ENCODE data around the gene WFDC1.
A peak's percentile ranks its signal among the peaks of the same experiment; 100 is the strongest.

Gene WFDC1

DNA sequence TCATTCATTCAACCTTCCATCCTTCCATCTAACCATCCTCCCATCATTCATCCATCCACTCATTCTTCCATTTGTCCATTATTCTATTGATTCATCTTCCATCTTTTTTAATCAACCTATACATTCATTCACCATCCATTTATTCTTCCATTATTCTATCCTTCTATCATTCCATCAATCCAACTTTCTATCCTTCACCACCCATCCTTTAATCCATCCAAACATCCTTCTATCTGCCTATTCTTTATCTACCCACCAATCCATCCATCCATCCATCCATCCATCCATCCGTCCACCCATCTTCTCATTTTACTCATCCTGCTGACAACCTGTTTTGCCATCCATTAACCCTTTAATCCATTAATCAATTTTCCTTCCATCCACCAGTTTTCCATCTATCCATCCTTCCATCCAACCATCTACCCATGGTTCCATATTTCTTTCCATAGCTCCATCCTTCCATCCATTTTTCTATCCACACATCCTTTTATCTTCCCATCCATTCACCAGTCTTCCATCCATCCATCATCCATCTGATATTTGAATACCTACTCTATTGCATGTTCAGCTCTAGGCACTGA lies 21.8 kb upstream of the WFDC1 start:
- Histone ChIP-seq H3K27me3 (ENCODE audit: control insufficient read depth, insufficient read depth, low read length) (peaks cover 13% of the 10 kb centered on the region), H3K4me3 (ENCODE audit: low read depth, low read length) (no peak overlapping the region), H3K27ac (ENCODE audit: low read depth, low read length) (no peak overlapping the region), H3K9me3 (ENCODE audit: control insufficient read depth, insufficient read depth, low read depth, low read length) (no peaks in the 10 kb centered on the region), H3K4me1 (ENCODE audit: control insufficient read depth, insufficient read depth, low read length) (no peaks in the 10 kb centered on the region), H3K9ac (ENCODE audit: low read length) (no peak overlapping the region), H3K36me3 (ENCODE audit: control insufficient read depth, insufficient read depth, low read length) (no peaks in the 10 kb centered on the region)

DNA sequence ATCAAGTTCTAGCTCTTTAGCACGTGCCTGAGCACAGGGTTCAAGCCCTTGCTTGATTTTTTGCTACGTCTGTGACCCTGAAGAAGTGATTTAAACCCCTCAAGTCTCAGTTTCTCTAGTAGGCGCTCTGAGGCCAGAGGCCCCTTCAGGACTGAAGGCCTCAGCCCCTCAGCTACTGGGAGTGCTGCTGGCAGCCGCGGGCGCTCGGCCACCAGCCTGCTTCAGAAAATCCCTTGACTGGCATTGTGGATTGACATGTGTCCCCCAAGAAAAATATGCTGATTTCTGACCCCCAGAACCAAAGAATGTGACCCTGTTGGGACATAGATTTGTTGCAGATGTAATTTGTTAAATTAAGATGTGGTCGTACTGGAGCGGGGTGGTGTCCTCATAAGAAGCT lies 20.2 kb upstream of the WFDC1 start:
- Histone ChIP-seq H3K4me1 (ENCODE audit: control insufficient read depth, insufficient read depth, low read length) (peaks cover 10% of the 10 kb centered on the region), H3K9me3 (ENCODE audit: control insufficient read depth, insufficient read depth, low read depth, low read length) (no peaks in the 10 kb centered on the region), H3K9ac (ENCODE audit: low read length) (no peak overlapping the region), H3K27me3 (ENCODE audit: control insufficient read depth, insufficient read depth, low read length) (peaks cover 13% of the 10 kb centered on the region), H3K4me3 (ENCODE audit: low read depth, low read length) (no peak overlapping the region), H3K27ac (ENCODE audit: low read depth, low read length) (no peak overlapping the region), H3K36me3 (ENCODE audit: control insufficient read depth, insufficient read depth, low read length) (no peaks in the 10 kb centered on the region)

DNA sequence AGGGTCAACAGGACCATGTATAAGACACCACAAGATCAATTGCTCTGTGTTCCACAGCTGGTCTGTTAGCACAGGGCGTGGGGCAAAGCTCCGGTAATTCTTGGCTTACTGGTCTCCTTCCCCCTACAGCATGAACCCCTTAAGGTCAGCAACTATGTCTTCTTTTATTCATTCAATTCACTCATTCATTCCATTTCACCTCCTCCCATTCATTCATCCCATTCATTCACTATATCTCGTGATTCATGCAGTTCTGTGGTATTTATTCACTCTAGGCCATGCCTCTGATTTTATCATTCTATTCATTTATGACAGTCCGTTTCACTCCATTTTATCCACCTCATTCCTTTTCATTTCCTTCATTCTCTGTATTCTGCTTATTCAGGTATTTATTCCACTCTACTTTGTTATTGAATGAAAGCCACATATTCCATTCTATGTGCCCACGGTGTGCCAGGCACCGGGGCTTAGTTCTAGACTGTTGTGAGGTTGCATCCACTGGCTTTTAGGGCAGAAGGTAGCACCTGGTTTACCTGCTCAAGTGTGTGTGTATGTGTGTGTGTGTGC lies 19.0 kb upstream of the WFDC1 start:
- H3K9me3 ChIP-seq (ENCODE audit: control insufficient read depth, insufficient read depth, low read depth, low read length): no peaks in the 10 kb centered on the region
- H3K4me3 ChIP-seq (ENCODE audit: low read depth, low read length): no peak overlapping the region
- peaks cover 12% of the 10 kb centered on the region for H3K27me3 ChIP-seq (ENCODE audit: control insufficient read depth, insufficient read depth, low read length)
- no peaks in the 10 kb centered on the region for H3K36me3 ChIP-seq (ENCODE audit: control insufficient read depth, insufficient read depth, low read length)
- peaks cover 10% of the 10 kb centered on the region for H3K4me1 ChIP-seq (ENCODE audit: control insufficient read depth, insufficient read depth, low read length)
- no peak overlapping the region for H3K27ac ChIP-seq (ENCODE audit: low read depth, low read length)
- no peak overlapping the region for H3K9ac ChIP-seq (ENCODE audit: low read length)

DNA sequence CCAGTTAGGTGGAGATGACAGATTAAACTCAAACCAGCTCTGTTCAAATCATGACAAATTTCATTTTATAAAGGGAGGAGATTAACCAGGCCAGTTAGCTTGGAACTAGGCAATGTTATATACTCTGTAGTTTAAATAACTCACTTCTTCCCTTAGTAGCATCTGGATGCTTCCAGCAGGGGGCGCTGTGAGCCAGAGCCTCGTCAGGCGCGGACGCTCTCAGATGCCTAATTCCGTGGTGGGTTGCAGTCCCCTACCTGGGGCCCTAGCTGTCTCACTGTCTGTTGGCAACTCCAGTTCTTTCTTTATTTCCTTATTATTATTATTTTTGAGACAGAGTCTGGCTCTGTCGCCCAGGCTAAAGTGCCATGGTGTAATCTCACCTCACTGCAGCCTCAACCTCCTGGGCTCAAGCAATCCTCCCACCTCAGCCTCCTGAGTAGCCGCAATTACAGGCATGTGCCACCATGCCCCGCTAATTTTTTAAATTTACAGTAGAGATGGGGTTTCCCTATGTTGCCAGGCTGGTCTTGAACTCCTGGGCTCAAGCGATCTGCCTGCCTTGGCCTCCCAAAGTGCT lies 17.3 kb upstream of the WFDC1 start:
- no peak overlapping the region for H3K4me3 ChIP-seq (ENCODE audit: low read depth, low read length)
- peaks cover 10% of the 10 kb centered on the region for H3K4me1 ChIP-seq (ENCODE audit: control insufficient read depth, insufficient read depth, low read length)
- no peaks in the 10 kb centered on the region for H3K27me3 ChIP-seq (ENCODE audit: control insufficient read depth, insufficient read depth, low read length)
- H3K27ac ChIP-seq (ENCODE audit: low read depth, low read length): no peak overlapping the region
- H3K9ac ChIP-seq (ENCODE audit: low read length): no peak overlapping the region
- no peaks in the 10 kb centered on the region for H3K9me3 ChIP-seq (ENCODE audit: control insufficient read depth, insufficient read depth, low read depth, low read length)
- H3K36me3 ChIP-seq (ENCODE audit: control insufficient read depth, insufficient read depth, low read length): no peaks in the 10 kb centered on the region

DNA sequence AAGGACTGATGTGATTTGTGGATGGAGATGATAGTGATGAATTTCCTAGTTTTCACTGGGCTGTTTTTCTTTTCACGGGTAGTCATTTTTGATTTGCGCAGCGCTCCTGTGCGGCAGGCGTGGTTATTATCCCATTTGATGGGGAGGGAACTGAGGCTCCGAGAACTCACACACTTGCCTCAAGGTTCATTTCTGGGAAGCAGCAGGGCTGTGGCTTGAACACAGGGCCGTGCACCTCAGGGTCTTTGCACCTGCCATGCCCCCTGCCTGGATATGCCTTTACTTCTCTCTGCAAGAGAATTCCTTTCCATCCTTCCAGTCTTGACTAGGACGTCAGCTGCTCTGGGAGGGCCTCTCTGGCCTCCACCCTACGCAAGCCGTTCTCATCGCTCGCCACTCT lies 16.3 kb upstream of the WFDC1 start:
- no peaks in the 10 kb centered on the region for H3K27me3 ChIP-seq (ENCODE audit: control insufficient read depth, insufficient read depth, low read length)
- H3K4me1 ChIP-seq (ENCODE audit: control insufficient read depth, insufficient read depth, low read length): peaks cover 12% of the 10 kb centered on the region
- no peak overlapping the region for H3K9ac ChIP-seq (ENCODE audit: low read length)
- H3K36me3 ChIP-seq (ENCODE audit: control insufficient read depth, insufficient read depth, low read length): no peaks in the 10 kb centered on the region
- H3K27ac ChIP-seq (ENCODE audit: low read depth, low read length): no peak overlapping the region
- no peaks in the 10 kb centered on the region for H3K9me3 ChIP-seq (ENCODE audit: control insufficient read depth, insufficient read depth, low read depth, low read length)
- H3K4me3 ChIP-seq (ENCODE audit: low read depth, low read length): no peak overlapping the region

DNA sequence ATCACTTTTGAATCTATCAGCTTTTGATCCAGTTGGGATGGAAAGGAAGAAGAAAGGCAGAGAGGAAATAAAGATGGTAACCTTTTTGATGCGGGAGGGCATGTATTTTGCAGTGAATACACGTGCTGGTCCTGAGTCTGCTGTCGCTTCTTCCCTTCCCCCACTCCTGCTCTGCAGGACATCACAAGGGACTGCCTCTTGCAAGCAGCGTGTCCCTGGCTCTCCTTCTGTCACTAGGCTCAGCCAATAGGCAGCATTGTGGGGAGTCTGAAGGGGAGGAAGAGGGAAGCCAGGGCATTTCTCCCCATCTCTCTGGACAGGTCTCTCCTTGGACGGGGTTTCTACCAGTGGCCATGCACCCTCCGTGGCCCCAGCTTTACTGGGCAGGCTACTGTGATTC lies 15.7 kb upstream of the WFDC1 start:
- Histone ChIP-seq H3K9me3 (ENCODE audit: control insufficient read depth, insufficient read depth, low read depth, low read length) (no peaks in the 10 kb centered on the region), H3K4me1 (ENCODE audit: control insufficient read depth, insufficient read depth, low read length) (peaks cover 18% of the 10 kb centered on the region), H3K9ac (ENCODE audit: low read length) (no peak overlapping the region), H3K4me3 (ENCODE audit: low read depth, low read length) (no peak overlapping the region), H3K27me3 (ENCODE audit: control insufficient read depth, insufficient read depth, low read length) (no peaks in the 10 kb centered on the region), H3K36me3 (ENCODE audit: control insufficient read depth, insufficient read depth, low read length) (no peaks in the 10 kb centered on the region), H3K27ac (ENCODE audit: low read depth, low read length) (no peak overlapping the region)

DNA sequence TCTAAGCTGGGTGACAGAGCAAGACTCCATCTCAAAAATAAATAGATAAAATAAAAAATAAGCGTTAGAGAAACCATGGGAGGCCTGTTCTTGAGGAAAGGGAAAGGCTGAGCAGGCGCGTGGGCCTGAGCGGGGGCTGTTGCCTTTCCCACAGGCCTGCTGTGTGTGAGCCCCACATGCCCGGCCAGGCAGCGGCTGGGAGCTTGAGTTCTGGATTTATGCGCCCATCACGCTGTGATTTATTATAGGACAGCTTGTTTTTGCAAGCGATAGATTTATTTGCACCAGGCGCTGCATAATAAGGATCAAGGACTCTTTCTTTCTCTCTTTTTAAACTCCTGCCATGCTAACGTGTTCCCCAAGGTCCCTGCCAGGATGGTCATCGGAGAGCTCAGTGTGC lies 14.8 kb upstream of the WFDC1 start:
- no peaks in the 10 kb centered on the region for H3K27me3 ChIP-seq (ENCODE audit: control insufficient read depth, insufficient read depth, low read length)
- H3K4me1 ChIP-seq (ENCODE audit: control insufficient read depth, insufficient read depth, low read length): peaks cover 24% of the 10 kb centered on the region
- no peak overlapping the region for H3K9ac ChIP-seq (ENCODE audit: low read length)
- H3K9me3 ChIP-seq (ENCODE audit: control insufficient read depth, insufficient read depth, low read depth, low read length): no peaks in the 10 kb centered on the region
- H3K27ac ChIP-seq (ENCODE audit: low read depth, low read length): no peak overlapping the region
- H3K36me3 ChIP-seq (ENCODE audit: control insufficient read depth, insufficient read depth, low read length): no peaks in the 10 kb centered on the region
- no peak overlapping the region for H3K4me3 ChIP-seq (ENCODE audit: low read depth, low read length)

DNA sequence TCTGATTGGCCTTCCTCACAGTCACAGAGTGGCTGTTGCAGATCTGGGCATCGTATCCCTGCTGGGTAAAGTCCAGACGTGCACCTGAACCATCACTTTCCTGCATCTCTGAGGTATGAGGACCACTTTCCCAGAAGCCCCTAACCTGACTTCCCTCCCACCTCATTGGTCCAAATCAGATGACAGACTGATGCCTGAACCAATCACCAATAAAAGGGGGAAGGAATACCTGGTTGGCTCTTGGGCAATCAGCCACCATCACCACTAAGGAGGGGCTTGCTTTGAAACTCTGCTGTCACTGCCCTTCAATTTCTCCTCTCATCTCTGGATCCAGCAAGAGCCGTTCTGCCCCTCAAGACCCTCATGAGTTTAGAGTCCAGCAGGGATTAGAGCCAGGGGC lies 13.6 kb upstream of the WFDC1 start:
- Histone ChIP-seq H3K4me1 (ENCODE audit: control insufficient read depth, insufficient read depth, low read length) (peaks cover 24% of the 10 kb centered on the region), H3K4me3 (ENCODE audit: low read depth, low read length) (no peak overlapping the region), H3K9me3 (ENCODE audit: control insufficient read depth, insufficient read depth, low read depth, low read length) (no peaks in the 10 kb centered on the region), H3K27ac (ENCODE audit: low read depth, low read length) (no peak overlapping the region), H3K27me3 (ENCODE audit: control insufficient read depth, insufficient read depth, low read length) (no peaks in the 10 kb centered on the region), H3K9ac (ENCODE audit: low read length) (no peak overlapping the region), H3K36me3 (ENCODE audit: control insufficient read depth, insufficient read depth, low read length) (no peaks in the 10 kb centered on the region)

DNA sequence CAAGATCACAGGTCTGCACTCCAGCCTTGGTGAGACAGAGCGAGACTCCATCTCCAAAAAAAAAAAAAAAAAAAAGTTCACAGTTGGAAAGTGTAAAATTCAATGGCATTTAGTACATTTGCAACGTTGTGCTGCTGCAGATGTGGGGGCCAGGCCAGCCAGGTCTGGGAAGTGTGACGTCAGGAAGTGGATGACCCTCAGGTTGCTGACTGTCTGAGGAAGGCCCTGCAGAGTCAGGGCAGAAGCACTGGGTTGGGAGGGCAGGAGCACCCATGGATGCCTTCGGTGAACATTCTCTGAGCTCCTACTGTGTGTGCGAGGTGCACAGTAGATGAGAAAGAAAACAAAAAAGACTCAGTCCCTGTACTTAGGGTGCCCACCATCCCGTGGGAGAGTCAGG lies 12.1 kb upstream of the WFDC1 start:
- H3K9ac ChIP-seq (ENCODE audit: low read length): no peak overlapping the region
- no peaks in the 10 kb centered on the region for H3K27me3 ChIP-seq (ENCODE audit: control insufficient read depth, insufficient read depth, low read length)
- peaks cover 24% of the 10 kb centered on the region for H3K4me1 ChIP-seq (ENCODE audit: control insufficient read depth, insufficient read depth, low read length)
- H3K4me3 ChIP-seq (ENCODE audit: low read depth, low read length): no peak overlapping the region
- no peaks in the 10 kb centered on the region for H3K9me3 ChIP-seq (ENCODE audit: control insufficient read depth, insufficient read depth, low read depth, low read length)
- H3K36me3 ChIP-seq (ENCODE audit: control insufficient read depth, insufficient read depth, low read length): no peaks in the 10 kb centered on the region
- no peak overlapping the region for H3K27ac ChIP-seq (ENCODE audit: low read depth, low read length)

DNA sequence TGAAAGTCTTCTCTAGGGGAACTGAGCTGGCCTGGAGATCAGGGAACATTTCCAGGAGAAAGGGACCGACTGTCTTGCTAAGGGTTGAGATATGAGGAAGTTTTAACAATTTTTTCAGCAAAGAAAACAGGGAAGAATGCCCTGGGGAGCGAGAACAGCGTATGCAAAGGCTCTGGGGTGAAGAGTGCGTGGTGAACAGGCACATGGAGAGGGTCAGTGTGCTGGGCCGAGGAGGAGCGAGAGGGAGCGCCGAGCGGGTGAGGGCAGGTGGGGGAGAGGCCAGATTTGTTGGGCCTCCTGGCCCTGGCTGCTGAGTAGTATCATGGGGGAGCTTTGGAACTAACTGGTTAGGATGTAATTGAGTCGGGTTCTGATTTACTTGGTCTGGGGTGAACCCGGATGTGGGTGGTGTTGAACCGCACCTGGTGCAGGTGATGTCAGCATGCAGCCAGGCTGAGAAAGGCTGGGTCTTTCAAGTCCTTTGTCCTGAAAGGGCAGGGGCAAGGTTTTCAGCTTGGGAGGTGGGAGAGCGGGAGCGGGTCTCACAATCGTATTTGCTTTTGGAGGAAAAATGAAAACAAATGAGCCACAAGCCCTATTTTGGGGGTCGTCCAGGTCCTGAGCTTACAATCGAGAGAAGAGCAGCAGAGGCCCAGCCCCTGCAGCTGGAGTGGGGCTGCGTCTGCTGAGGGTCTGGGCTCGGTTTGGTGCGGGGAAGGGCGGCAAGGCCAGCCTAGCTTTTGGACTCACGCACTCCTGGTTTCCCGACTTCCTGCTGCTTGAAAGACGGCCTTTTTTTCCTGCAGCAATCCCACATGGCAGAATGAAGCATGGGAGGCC lies 11.1 kb upstream of the WFDC1 start:
- no peaks in the 10 kb centered on the region for H3K9me3 ChIP-seq (ENCODE audit: control insufficient read depth, insufficient read depth, low read depth, low read length)
- no peaks in the 10 kb centered on the region for H3K27me3 ChIP-seq (ENCODE audit: control insufficient read depth, insufficient read depth, low read length)
- H3K27ac ChIP-seq (ENCODE audit: low read depth, low read length): no peak overlapping the region
- H3K36me3 ChIP-seq (ENCODE audit: control insufficient read depth, insufficient read depth, low read length): no peaks in the 10 kb centered on the region
- H3K9ac ChIP-seq (ENCODE audit: low read length): no peak overlapping the region
- peaks cover 22% of the 10 kb centered on the region for H3K4me1 ChIP-seq (ENCODE audit: control insufficient read depth, insufficient read depth, low read length)
- H3K4me3 ChIP-seq (ENCODE audit: low read depth, low read length): peak overlapping the region; percentile 28

DNA sequence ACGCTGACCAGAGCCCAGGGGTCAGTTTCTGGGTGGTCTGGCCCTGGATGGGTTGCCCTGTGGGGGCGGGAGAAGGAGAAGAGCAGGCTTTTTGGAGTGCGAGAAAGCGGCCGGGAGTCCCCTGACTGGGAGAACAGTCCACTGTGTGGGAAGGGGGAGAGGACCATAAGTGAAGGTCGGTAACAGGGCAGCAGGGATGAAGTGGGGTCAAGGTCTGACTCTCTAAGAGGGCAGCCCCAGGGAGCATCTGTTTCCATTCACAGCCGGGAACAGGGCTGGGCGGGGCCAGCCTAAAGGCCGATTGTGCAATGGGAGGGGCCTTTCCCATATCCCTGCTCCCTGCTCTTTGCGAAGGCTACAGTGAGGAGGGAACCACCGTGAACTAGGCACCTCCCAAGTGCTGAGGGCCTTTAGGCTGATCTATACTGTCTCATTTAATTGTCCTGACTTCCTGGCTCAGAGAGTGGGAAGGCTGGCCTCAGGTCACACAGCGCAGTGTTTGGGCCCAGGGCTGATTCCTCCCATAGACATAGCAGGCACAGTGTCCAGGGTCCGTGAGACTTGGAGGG lies 10.4 kb upstream of the WFDC1 start:
- H3K27ac ChIP-seq (ENCODE audit: low read depth, low read length): no peak overlapping the region
- H3K9ac ChIP-seq (ENCODE audit: low read length): no peak overlapping the region
- H3K27me3 ChIP-seq (ENCODE audit: control insufficient read depth, insufficient read depth, low read length): no peaks in the 10 kb centered on the region
- H3K4me3 ChIP-seq (ENCODE audit: low read depth, low read length): peak overlapping the region; percentile 28
- H3K4me1 ChIP-seq (ENCODE audit: control insufficient read depth, insufficient read depth, low read length): peaks cover 15% of the 10 kb centered on the region
- no peaks in the 10 kb centered on the region for H3K9me3 ChIP-seq (ENCODE audit: control insufficient read depth, insufficient read depth, low read depth, low read length)
- H3K36me3 ChIP-seq (ENCODE audit: control insufficient read depth, insufficient read depth, low read length): no peaks in the 10 kb centered on the region
